B cell (primary cell): ENCODE results near the gene RPL19. TPM values are rescaled to one million over a fixed set of nuclear protein-coding genes. Genes with fewer than 3 reads are reported as not detected.

Source experiments
- ATAC-seq: fragments of 200-7000 bp; cut with Tn5 transposase; one replicate; pipeline ENCODE4 v1.10.0; 2021; ENCODE audit warnings: low read depth, mild to moderate bottlenecking, moderate number of reproducible peaks, moderate library complexity
- CTCF ChIA-PET: fragments of 350-600 bp; sonication (Branson Sonifier 250); formaldehyde crosslinking; loops from one replicate; lab custom pipeline; 2021; ENCODE audit warnings: antibody characterized with exemption, inconsistent platforms; lab: Charles Lee
- POLR2A ChIA-PET: fragments of 350-600 bp; sonication (Branson Sonifier 250); formaldehyde crosslinking; loops from one replicate; lab custom pipeline; 2021; ENCODE audit warnings: antibody characterized with exemption; lab: Charles Lee
- DNase-seq: peaks from one replicate; pipeline ENCODE4 v3.0.0; 2013
- H2AFZ ChIP-seq: 2 replicates; pipeline ENCODE4 v1.6.1; 2012; ENCODE audit warnings: mild to moderate bottlenecking, low read depth, low read length; ENCODE audit not compliant: insufficient read depth, poor library complexity, severe bottlenecking
- H3K27ac ChIP-seq, 2 donors: 1 replicate in 1 of 2; 2 replicates in 1 of 2; pipeline ENCODE4 v1.5.1; 2012 to 2013; ENCODE audit warnings: low read length in 2 of 2, mild to moderate bottlenecking in 2 of 2, moderate library complexity in 1 of 2
- H3K27me3 ChIP-seq, 4 experiments: fragments of 200-600 bp in 1 of 4; sonication (generic) in 1 of 4; replicated peaks in 1 of 4; 1 replicate in 2 of 4; 2 replicates in 2 of 4; pipeline versions ENCODE4 v1.6.1 to v1.7.0; 2013 to 2016; ENCODE audit warnings: low read length in 3 of 4, mild to moderate bottlenecking in 2 of 4, mixed read lengths in 1 of 4, moderate library complexity in 1 of 4; ENCODE audit not compliant: insufficient read depth in 4 of 4, control insufficient read depth in 3 of 4; ENCODE audit errors: control extremely low read depth in 1 of 4
- H3K36me3 ChIP-seq, 2 experiments: replicated peaks in 1 of 2; 1 replicate in 1 of 2; 2 replicates in 1 of 2; pipeline versions ENCODE4 v1.6.1 to v1.7.1; 2013; ENCODE audit warnings: low read length in 1 of 2; ENCODE audit not compliant: insufficient read depth in 2 of 2, control insufficient read depth in 1 of 2; ENCODE audit errors: control extremely low read depth in 1 of 2, extremely low read depth in 1 of 2
- H3K4me1 ChIP-seq, 2 donors: fragments of 200-600 bp in 1 of 2; sonication (generic) in 1 of 2; 1 replicate in 1 of 2; 2 replicates in 1 of 2; pipeline versions ENCODE4 v1.5.1 to v1.6.1; 2013 to 2017; ENCODE audit warnings: low read length in 2 of 2; ENCODE audit not compliant: control insufficient read depth in 2 of 2, insufficient read depth in 2 of 2
- H3K4me2 ChIP-seq: replicated peaks from 2 replicates; pipeline ENCODE3; 2012; ENCODE audit warnings: mild to moderate bottlenecking, low read depth, low read length; ENCODE audit not compliant: poor library complexity, severe bottlenecking
- H3K4me3 ChIP-seq, 5 experiments: fragments of 200-600 bp in 1 of 5; sonication (generic) in 1 of 5; 1 replicate in 3 of 5; 2 replicates in 2 of 5; pipeline versions ENCODE4 v1.5.1 to v1.7.0; 2011 to 2016; ENCODE audit warnings: low read length in 4 of 5, mild to moderate bottlenecking in 4 of 5, low read depth in 2 of 5, control low read depth in 1 of 5, moderate library complexity in 1 of 5; ENCODE audit not compliant: insufficient read depth in 1 of 5; ENCODE audit errors: control extremely low read depth in 1 of 5, extremely low read depth in 1 of 5
- H3K79me2 ChIP-seq: fragments of 200-600 bp; sonication (generic); one replicate; pipeline ENCODE4 v1.6.0; 2016; ENCODE audit warnings: low read length; ENCODE audit not compliant: control insufficient read depth, insufficient read depth
- H3K9ac ChIP-seq: fragments of 200-600 bp; sonication (generic); 2 replicates; pipeline ENCODE4 v1.6.1; 2017; ENCODE audit warnings: mild to moderate bottlenecking, low read length, moderate library complexity
- H3K9me3 ChIP-seq, 3 donors: one replicate each; pipeline versions ENCODE4 v1.6.1 to v1.7.1; 2013; ENCODE audit warnings: low read length in 2 of 3; ENCODE audit not compliant: control insufficient read depth in 2 of 3, insufficient read depth in 1 of 3; ENCODE audit errors: control extremely low read depth in 1 of 3
- H4K20me1 ChIP-seq: 2 replicates; pipeline ENCODE4 v1.6.0; 2012; ENCODE audit warnings: mild to moderate bottlenecking, low read length; ENCODE audit not compliant: insufficient read depth, control insufficient read depth, poor library complexity, severe bottlenecking
- H3K27ac Mint-ChIP-seq: one replicate; pipeline ENCODE4 v1.8.0; 2021; ENCODE audit warnings: mixed read lengths
- H3K27me3 Mint-ChIP-seq: one replicate; pipeline ENCODE4 v1.8.0; 2021; ENCODE audit warnings: mixed read lengths
- H3K4me1 Mint-ChIP-seq: one replicate; pipeline ENCODE4 v1.8.0; 2021; ENCODE audit warnings: mixed read lengths
- H3K4me3 Mint-ChIP-seq: one replicate; pipeline ENCODE4 v1.8.0; 2021; ENCODE audit warnings: mixed read lengths
- H3K9me3 Mint-ChIP-seq: one replicate; pipeline ENCODE4 v1.8.0; 2022; ENCODE audit warnings: mixed read lengths; ENCODE audit not compliant: insufficient read depth
- CTCF ChIP-seq: fragments of 200-600 bp; IDR thresholded peaks from one replicate; pipeline ENCODE4 v1.8.0; 2022; ENCODE audit warnings: antibody characterized with exemption, mild to moderate bottlenecking
- EZH2 ChIP-seq: IDR thresholded peaks from 2 replicates; pipeline ENCODE4 v1.6.1; 2012; ENCODE audit warnings: borderline replicate concordance, low read depth, mild to moderate bottlenecking, moderate library complexity, low read length; ENCODE audit not compliant: insufficient read depth, poor library complexity, severe bottlenecking
- WGBS: methylation state at CpG from one replicate; pipeline ENCODE4 v1.1.5; 2013; ENCODE audit warnings: missing lambda C conversion rate; ENCODE audit not compliant: insufficient coverage; 5-methylcytosine and 5-hydroxymethylcytosine counted together
- intact Hi-C: fragments of 100-400 bp; cut with micrococcal nuclease; formaldehyde crosslinking; loops from one replicate; pipeline ENCODE4 v1.10.0; 2022
- polyA plus RNA-seq: library from polyadenylated mRNA; depleted of rRNA; stranded (reverse); fragments of >200 nt; gene quantifications from 2 replicates; pipeline ENCODE4 v1.2.3, GENCODE V29; 2012
- total RNA-seq, 2 donors: library from RNA; stranded (reverse); fragments of 120-200 nt in 1 of 2; gene quantifications; 1 replicate in 1 of 2; 2 replicates in 1 of 2; pipeline versions ENCODE4 v1.2.3 to v1.2.4, GENCODE V29; 2013 to 2022

Gene RPL19
- total and polyA plus RNA-seq, 2 donors (not counting 1 experiment from before 2014, with no cell fraction given) = 3,041 to 3,233 TPM

- H3K4me3 Mint-ChIP-seq = peak overlapping the region; percentile 73
- Histone ChIP-seq H3K4me2 (peak overlapping the region; percentile 68), H4K20me1 (no peaks in the 10 kb centered on the region), H3K36me3 (no peaks in the 10 kb centered on the region), H3K9ac (peak overlapping the region; percentile 14), H3K27ac (no peak overlapping the region), H3K9me3 (no peaks in the 10 kb centered on the region), H3K79me2 (no peaks in the 10 kb centered on the region), H3K27me3 (peaks cover 0 to 4% (median 0%) of the 10 kb centered on the region in 4 experiments), H2AFZ (peak overlapping the region; percentile 21), H3K4me3 (no peak overlapping the region), H3K4me1 (peaks cover 12 to 17% of the 10 kb centered on the region in 2 donors)
- H3K27ac Mint-ChIP-seq = no peak overlapping the region
- ChIA-PET POLR2A (interaction anchor here (0.6 to 2.0 kb wide), 6 partner anchors 34 to 511 kb away, joined by 4 to 19 read pairs (median 6); partner anchors contain the start of gene RPL19), CTCF (interaction anchor here (0.7 to 21.4 kb wide), 33 partner anchors 7 to 591 kb away, joined by 3 to 707 read pairs (median 3); partner anchors contain the start of genes ARL5C, PLXDC1 and RPL19)
- 57% methylated on average over 5 of the region's 6 CpGs for WGBS
- no peaks in the 10 kb centered on the region for H3K9me3 Mint-ChIP-seq
- ATAC-seq = peak; percentile 80
- H3K27me3 Mint-ChIP-seq = peaks cover 2% of the 10 kb centered on the region
- intact Hi-C loops = loop anchor here (1.0 kb wide), 4 partner anchors 38 to 262 kb away; no protein-coding TSS in a partner anchor
- no peak for TF ChIP-seq EZH2
- peak; percentile 97 for TF ChIP-seq CTCF
- peaks cover 17% of the 10 kb centered on the region for H3K4me1 Mint-ChIP-seq
- DNase-seq = peak; percentile 87
These were observed 44.8 kb downstream of the RPL19 start for GRCh38 chr17:39244600-39245570.
